ENCODE measurements around the gene RBMS3. TPM values are rescaled to one million over a fixed set of nuclear protein-coding genes. Genes with fewer than 3 reads are reported as not detected.
A peak's percentile ranks its signal among the peaks of the same experiment; 100 is the strongest.

Gene RBMS3
- total and polyA plus RNA-seq, 2 of the 13 experiments (the other 11 are each of a cell fraction or from before 2014, with no cell fraction given): not detected

DNA sequence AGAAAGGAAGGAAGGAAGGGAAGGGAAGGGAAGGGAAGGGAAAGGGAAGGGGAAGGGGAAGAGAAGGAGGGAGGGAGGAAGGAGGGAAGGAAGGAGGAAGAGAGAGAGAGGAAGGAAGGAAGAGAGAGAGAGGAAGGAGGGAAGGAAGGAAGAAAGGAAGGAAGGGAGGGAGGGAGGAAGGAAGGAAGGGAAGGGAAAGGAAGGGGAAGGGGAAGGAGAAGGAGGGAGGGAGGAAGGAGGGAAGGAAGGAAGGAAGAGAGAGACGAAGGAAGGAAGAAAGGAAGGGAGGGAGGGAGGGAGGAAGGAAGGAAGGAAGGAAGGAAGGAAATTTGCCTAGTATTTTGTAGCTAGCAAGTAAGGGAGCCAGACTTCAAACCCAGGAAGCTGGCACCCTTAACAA lies 583.9 kb downstream of the RBMS3 start:
- Histone ChIP-seq H4K20me1 (ENCODE audit: insufficient read depth, low read length) (no peaks in the 10 kb centered on the region), H3K27ac (ENCODE audit: extremely low read length, insufficient read depth, low read length) (no peak overlapping the region), H3K9ac (ENCODE audit: insufficient read depth, low read depth, low read length) (no peak overlapping the region), H3K9me3 (ENCODE audit: low read length) (no peaks in the 10 kb centered on the region), H3K4me1 (ENCODE audit: insufficient read depth, low read length) (no peaks in the 10 kb centered on the region), H3K4me2 (ENCODE audit: low read depth, low read length) (no peak overlapping the region), H3K4me3 (replicated peaks in 1 of 3; ENCODE audit: insufficient read depth in 1 of 3, low read depth in 2 of 3, low read length in 3 of 3) (no peak overlapping the region), H3K79me2 (ENCODE audit: insufficient read depth, low read length) (no peaks in the 10 kb centered on the region), H3K27me3 (ENCODE audit: control insufficient read depth in 1 of 2, insufficient read depth in 2 of 2, low read length in 2 of 2) (no peaks in the 10 kb centered on the region), H2AFZ (ENCODE audit: low read length) (no peak overlapping the region), H3K36me3 (replicated peaks in 1 of 2; ENCODE audit: control insufficient read depth in 1 of 2, insufficient read depth in 2 of 2, low read length in 2 of 2) (no peaks in the 10 kb centered on the region)
- FAIRE-seq: no peak
- no TSS peak for BruUV-seq (replicated peaks)
- DNase-seq (ENCODE audit: low spot score): no peak
- 3% methylated on average over 1 of the region's 1 CpG for WGBS (ENCODE audit: low lambda C conversion rate)
- intact Hi-C loops (cut with micrococcal nuclease; ENCODE audit: unreplicated experiment): no loop called here
- ATAC-seq: no peak
- in situ Hi-C loops (cut with HindIII; ENCODE audit: extremely low pct_ligation_motif_present, low pct_unique_long_range_greater_than_20kb): no loop called here
- TF ChIP-seq ELF4 (CRISPR knock-in tag; IDR thresholded peaks at IDR 0.05; ENCODE audit: borderline replicate concordance) (no peak), HNRNPK (IDR thresholded peaks at IDR 0.05; ENCODE audit: low read depth, low read length, poor library complexity, severe bottlenecking) (peak; percentile 58), PCBP2 (optimal IDR thresholded peaks at IDR 0.05; ENCODE audit: low read depth, low read length, poor library complexity, severe bottlenecking) (peak; percentile 89)
- ChIA-PET POLR2A (no interaction called here), CTCF (ENCODE audit: low intra/inter-chr PET ratio, low total read pairs) (no interaction called here)

DNA sequence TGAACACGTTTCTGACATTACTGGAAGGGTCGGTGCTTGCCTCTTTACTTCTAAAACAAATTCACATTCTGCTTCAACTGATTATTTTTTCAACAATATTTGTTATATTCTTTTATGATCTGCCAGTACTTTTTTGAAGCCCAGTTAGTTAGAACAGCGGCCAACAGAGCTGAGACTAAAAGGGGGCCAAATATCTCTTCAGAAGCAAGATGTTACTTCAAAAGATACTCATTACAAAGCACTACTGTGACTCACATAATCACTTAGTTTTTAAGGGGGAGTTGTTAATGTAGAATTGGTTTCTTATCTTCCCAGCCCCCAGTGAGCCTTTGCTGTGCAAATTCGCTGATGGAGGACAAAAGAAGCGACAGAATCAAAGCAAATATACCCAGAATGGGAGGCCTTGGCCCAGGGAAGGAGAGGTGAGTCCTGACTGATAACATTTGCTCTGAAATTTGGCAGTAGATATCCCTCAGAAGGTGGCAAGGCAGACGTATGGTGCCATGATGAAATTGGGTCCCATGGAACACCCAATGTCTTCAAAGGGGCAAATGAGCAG lies 587.8 kb downstream of the RBMS3 start:
- ChIA-PET CTCF (ENCODE audit: low intra/inter-chr PET ratio, low total read pairs) (no interaction called here), POLR2A (no interaction called here)
- Histone ChIP-seq H3K27ac (ENCODE audit: extremely low read length, insufficient read depth, low read length) (no peak overlapping the region), H3K4me1 (ENCODE audit: insufficient read depth, low read length) (no peaks in the 10 kb centered on the region), H3K9ac (ENCODE audit: insufficient read depth, low read depth, low read length) (no peak overlapping the region), H3K4me3 (replicated peaks in 1 of 3; ENCODE audit: insufficient read depth in 1 of 3, low read depth in 2 of 3, low read length in 3 of 3) (no peak overlapping the region), H3K4me2 (ENCODE audit: low read depth, low read length) (no peak overlapping the region), H4K20me1 (ENCODE audit: insufficient read depth, low read length) (no peaks in the 10 kb centered on the region), H3K79me2 (ENCODE audit: insufficient read depth, low read length) (no peaks in the 10 kb centered on the region), H2AFZ (ENCODE audit: low read length) (no peak overlapping the region), H3K36me3 (replicated peaks in 1 of 2; ENCODE audit: control insufficient read depth in 1 of 2, insufficient read depth in 2 of 2, low read length in 2 of 2) (no peaks in the 10 kb centered on the region), H3K9me3 (ENCODE audit: low read length) (no peaks in the 10 kb centered on the region), H3K27me3 (ENCODE audit: control insufficient read depth in 1 of 2, insufficient read depth in 2 of 2, low read length in 2 of 2) (no peaks in the 10 kb centered on the region)
- intact Hi-C loops (cut with micrococcal nuclease; ENCODE audit: unreplicated experiment): no loop called here
- FAIRE-seq (no peak), ATAC-seq (no peak), DNase-seq (ENCODE audit: low spot score) (no peak)
- no TSS peak for BruUV-seq (replicated peaks)
- in situ Hi-C loops (cut with HindIII; ENCODE audit: extremely low pct_ligation_motif_present, low pct_unique_long_range_greater_than_20kb): no loop called here
- WGBS (ENCODE audit: low lambda C conversion rate): under 1% methylated on average over 6 of the region's 6 CpGs
- TF ChIP-seq, protein P1, sequence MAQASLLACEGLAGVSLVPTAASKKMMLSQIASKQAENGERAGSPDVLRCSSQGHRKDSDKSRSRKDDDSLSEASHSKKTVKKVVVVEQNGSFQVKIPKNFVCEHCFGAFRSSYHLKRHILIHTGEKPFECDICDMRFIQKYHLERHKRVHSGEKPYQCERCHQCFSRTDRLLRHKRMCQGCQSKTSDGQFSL (CRISPR knock-in tag; IDR thresholded peaks at IDR 0.05): no peak
- TF ChIP-seq HMGA1 (CRISPR knock-in tag; conservative IDR thresholded peaks at IDR 0.05): no peak
- no peak for TF ChIP-seq ZNF567 (CRISPR knock-in tag; IDR thresholded peaks at IDR 0.05; ENCODE audit: borderline replicate concordance)
